ENCODE results near the gene ABCC11. TPM values are rescaled to one million over a fixed set of nuclear protein-coding genes. Genes with fewer than 3 reads are reported as not detected.

ABCC11 gene
- total RNA-seq, 2 donors from 2014 or later: not detected

GRCh38 chr16:48157794-48158193 lies 89.5 kb downstream of the ABCC11 start:
- DNase-seq (ENCODE audit: low spot score) (no peak), ATAC-seq (no peak)
- Mint-ChIP-seq H3K27ac (no peak overlapping the region), H3K27me3 (peaks cover 7 to 21% of the 10 kb centered on the region in 2 donors), H3K36me3 (no peaks in the 10 kb centered on the region), H3K9me3 (no peaks in the 10 kb centered on the region), H3K4me3 (no peak overlapping the region), H3K4me1 (ENCODE audit: low read depth in 2 of 2) (peaks cover 0 to 3% of the 10 kb centered on the region in 2 donors)

GRCh38 chr16:48157302-48157701 lies 90.0 kb downstream of the ABCC11 start:
- H3K9me3 Mint-ChIP-seq: no peaks in the 10 kb centered on the region
- peaks cover 0 to 3% of the 10 kb centered on the region in 2 donors for H3K4me1 Mint-ChIP-seq (ENCODE audit: low read depth in 2 of 2)
- H3K27me3 Mint-ChIP-seq: peaks cover 7 to 21% of the 10 kb centered on the region in 2 donors
- no peak for ATAC-seq
- no peak overlapping the region for H3K4me3 Mint-ChIP-seq
- DNase-seq (ENCODE audit: low spot score): no peak
- no peaks in the 10 kb centered on the region for H3K36me3 Mint-ChIP-seq
- no peak overlapping the region for H3K27ac Mint-ChIP-seq

DNA sequence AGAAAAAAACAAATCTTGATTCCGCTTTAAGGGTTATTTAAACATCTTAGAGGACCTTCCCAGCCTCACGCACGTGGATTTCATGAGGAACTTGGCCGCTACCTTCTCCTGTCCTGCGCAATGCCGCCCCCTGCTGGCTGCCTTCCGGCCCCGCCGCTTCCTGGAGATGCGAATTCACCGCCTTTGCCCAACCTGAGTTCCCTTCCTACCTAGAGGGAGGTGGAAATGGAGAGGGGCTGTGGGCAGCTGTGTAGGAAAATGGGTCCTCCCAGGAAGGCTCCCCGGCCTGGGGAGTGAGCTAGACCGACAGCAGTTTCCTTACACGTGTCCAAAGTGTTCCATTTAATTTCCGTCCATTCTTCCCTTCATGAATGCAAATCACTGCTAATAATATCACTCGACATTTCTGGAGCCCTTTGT lies 90.5 kb downstream of the ABCC11 start:
- DNase-seq (ENCODE audit: low spot score) (peak; percentile 77), ATAC-seq (peak in 1 of 2 donors; percentile 62)
- no peak overlapping the region for H3K4me3 Mint-ChIP-seq
- no peaks in the 10 kb centered on the region for H3K36me3 Mint-ChIP-seq
- peaks cover 0 to 3% of the 10 kb centered on the region in 2 donors for H3K4me1 Mint-ChIP-seq (ENCODE audit: low read depth in 2 of 2)
- H3K27me3 Mint-ChIP-seq: peaks cover 7 to 17% of the 10 kb centered on the region in 2 donors
- H3K9me3 Mint-ChIP-seq: no peaks in the 10 kb centered on the region
- H3K27ac Mint-ChIP-seq: no peak overlapping the region

- Mint-ChIP-seq H3K36me3 (no peaks in the 10 kb centered on the region), H3K4me3 (no peak within 1 kb of the TSS), H3K4me1 (ENCODE audit: low read depth in 2 of 2) (peaks cover 0 to 3% of the 10 kb centered on the region in 2 donors), H3K27me3 (peaks cover 10 to 15% of the 10 kb centered on the region in 2 donors), H3K9me3 (no peaks in the 10 kb centered on the region), H3K27ac (no peak within 1 kb of the TSS)
- ATAC-seq (no peak), DNase-seq (ENCODE audit: low spot score) (no peak)
These were observed 91.2 kb downstream of the ABCC11 start, which contains the start of gene ABCC12 for GRCh38 chr16:48155926-48156789. TSS of gene ABCC12 (minus strand) at chr16:48155993. CDS start at chr16:48146424, 9,569 bp downstream.

- Mint-ChIP-seq H3K4me1 (ENCODE audit: low read depth in 2 of 2) (peaks cover 0 to 3% of the 10 kb centered on the region in 2 donors), H3K27ac (no peak overlapping the region), H3K4me3 (no peak overlapping the region), H3K36me3 (no peaks in the 10 kb centered on the region), H3K9me3 (no peaks in the 10 kb centered on the region), H3K27me3 (peaks cover 19 to 27% of the 10 kb centered on the region in 2 donors)
- ATAC-seq (no peak), DNase-seq (ENCODE audit: low spot score) (no peak)
These were observed 93.6 kb downstream of the ABCC11 start for GRCh38 chr16:48153774-48154173.

GRCh38 chr16:48152226-48152625 lies 95.1 kb downstream of the ABCC11 start:
- no peak overlapping the region for H3K4me3 Mint-ChIP-seq
- H3K9me3 Mint-ChIP-seq: no peaks in the 10 kb centered on the region
- H3K4me1 Mint-ChIP-seq (ENCODE audit: low read depth in 2 of 2): no peaks in the 10 kb centered on the region
- DNase-seq (ENCODE audit: low spot score) (no peak), ATAC-seq (no peak)
- H3K36me3 Mint-ChIP-seq: no peaks in the 10 kb centered on the region
- peaks cover 17 to 35% of the 10 kb centered on the region in 2 donors for H3K27me3 Mint-ChIP-seq
- no peak overlapping the region for H3K27ac Mint-ChIP-seq

- ATAC-seq (no peak), DNase-seq (ENCODE audit: low spot score) (no peak)
- H3K36me3 Mint-ChIP-seq: no peaks in the 10 kb centered on the region
- H3K4me3 Mint-ChIP-seq: no peak overlapping the region
- H3K4me1 Mint-ChIP-seq (ENCODE audit: low read depth in 2 of 2): no peaks in the 10 kb centered on the region
- peaks cover 16 to 35% of the 10 kb centered on the region in 2 donors for H3K27me3 Mint-ChIP-seq
- no peak overlapping the region for H3K27ac Mint-ChIP-seq
- H3K9me3 Mint-ChIP-seq: no peaks in the 10 kb centered on the region
These were observed 96.6 kb downstream of the ABCC11 start for GRCh38 chr16:48150707-48151106.

- H3K4me3 Mint-ChIP-seq: no peak overlapping the region
- H3K4me1 Mint-ChIP-seq (ENCODE audit: low read depth in 2 of 2): no peaks in the 10 kb centered on the region
- no peak overlapping the region for H3K27ac Mint-ChIP-seq
- H3K9me3 Mint-ChIP-seq: no peaks in the 10 kb centered on the region
- no peaks in the 10 kb centered on the region for H3K36me3 Mint-ChIP-seq
- DNase-seq (ENCODE audit: low spot score) (no peak), ATAC-seq (peak; percentile 29 to 41)
- peaks cover 24 to 53% of the 10 kb centered on the region in 2 donors for H3K27me3 Mint-ChIP-seq
These were observed 100.6 kb downstream of the ABCC11 start for GRCh38 chr16:48146710-48147109.

GRCh38 chr16:48146131-48146530 lies 101.2 kb downstream of the ABCC11 start:
- no peak for ATAC-seq
- H3K4me3 Mint-ChIP-seq: no peak overlapping the region
- H3K27me3 Mint-ChIP-seq: peaks cover 27 to 55% of the 10 kb centered on the region in 2 donors
- no peak for DNase-seq (ENCODE audit: low spot score)
- H3K9me3 Mint-ChIP-seq: no peaks in the 10 kb centered on the region
- H3K27ac Mint-ChIP-seq: no peak overlapping the region
- H3K4me1 Mint-ChIP-seq (ENCODE audit: low read depth in 2 of 2): no peaks in the 10 kb centered on the region
- H3K36me3 Mint-ChIP-seq: no peaks in the 10 kb centered on the region

GRCh38 chr16:48143812-48144368 lies 103.4 kb downstream of the ABCC11 start:
- DNase-seq (ENCODE audit: low spot score) (no peak), ATAC-seq (no peak)
- H3K9me3 Mint-ChIP-seq: no peaks in the 10 kb centered on the region
- peaks cover 23 to 39% of the 10 kb centered on the region in 2 donors for H3K27me3 Mint-ChIP-seq
- no peak overlapping the region for H3K4me3 Mint-ChIP-seq
- no peaks in the 10 kb centered on the region for H3K36me3 Mint-ChIP-seq
- no peaks in the 10 kb centered on the region for H3K4me1 Mint-ChIP-seq (ENCODE audit: low read depth in 2 of 2)
- no peak overlapping the region for H3K27ac Mint-ChIP-seq

- DNase-seq (ENCODE audit: low spot score) (no peak), ATAC-seq (no peak)
- H3K27ac Mint-ChIP-seq: no peak overlapping the region
- H3K36me3 Mint-ChIP-seq: no peaks in the 10 kb centered on the region
- no peak overlapping the region for H3K4me3 Mint-ChIP-seq
- H3K9me3 Mint-ChIP-seq: no peaks in the 10 kb centered on the region
- peaks cover 17 to 31% of the 10 kb centered on the region in 2 donors for H3K27me3 Mint-ChIP-seq
- H3K4me1 Mint-ChIP-seq (ENCODE audit: low read depth in 2 of 2): no peaks in the 10 kb centered on the region
These were observed 106.5 kb downstream of the ABCC11 start for GRCh38 chr16:48140821-48141220.

GRCh38 chr16:48139517-48139916 lies 107.8 kb downstream of the ABCC11 start:
- ATAC-seq (no peak), DNase-seq (ENCODE audit: low spot score) (no peak)
- Mint-ChIP-seq H3K4me3 (no peak overlapping the region), H3K36me3 (no peaks in the 10 kb centered on the region), H3K27me3 (peaks cover 15 to 27% of the 10 kb centered on the region in 2 donors), H3K4me1 (ENCODE audit: low read depth in 2 of 2) (no peaks in the 10 kb centered on the region), H3K9me3 (no peaks in the 10 kb centered on the region), H3K27ac (no peak overlapping the region)

DNA sequence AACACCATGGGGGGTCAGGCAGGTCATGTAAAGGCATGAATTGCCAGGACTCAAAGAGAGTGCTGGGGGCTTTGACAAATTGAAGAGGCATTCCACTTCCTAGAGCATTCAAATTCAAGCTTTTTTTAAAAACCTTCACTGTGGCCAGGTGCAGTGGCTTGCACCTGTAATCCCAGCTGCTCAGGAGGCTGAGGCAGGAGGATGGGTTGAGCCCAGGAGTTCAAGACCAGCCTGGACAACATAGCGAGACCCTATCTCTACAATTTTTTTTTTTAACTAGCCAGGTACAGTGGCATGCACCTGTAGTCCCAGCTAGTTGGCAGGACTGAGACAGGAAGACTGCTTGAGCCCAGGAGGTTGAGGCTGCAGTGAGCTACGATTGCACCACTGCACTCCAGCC lies 108.8 kb downstream of the ABCC11 start:
- DNase-seq (ENCODE audit: low spot score): no peak

GRCh38 chr16:48137822-48138221 lies 109.5 kb downstream of the ABCC11 start:
- Mint-ChIP-seq H3K27ac (no peak overlapping the region), H3K36me3 (no peaks in the 10 kb centered on the region), H3K9me3 (no peaks in the 10 kb centered on the region), H3K27me3 (peaks cover 10 to 21% of the 10 kb centered on the region in 2 donors), H3K4me1 (ENCODE audit: low read depth in 2 of 2) (no peaks in the 10 kb centered on the region), H3K4me3 (no peak overlapping the region)
- DNase-seq (ENCODE audit: low spot score) (no peak), ATAC-seq (no peak)

More for the DNA sequence above, 108.8 kb downstream of the ABCC11 start:
- Mint-ChIP-seq H3K27ac (no peak overlapping the region), H3K27me3 (peaks cover 11 to 21% of the 10 kb centered on the region in 2 donors), H3K9me3 (no peaks in the 10 kb centered on the region), H3K4me3 (no peak overlapping the region), H3K36me3 (no peaks in the 10 kb centered on the region), H3K4me1 (ENCODE audit: low read depth in 2 of 2) (no peaks in the 10 kb centered on the region)
- no peak for ATAC-seq
